H1 (cell line): ENCODE data around the gene KIF26B. TPM values are rescaled to one million over a fixed set of nuclear protein-coding genes. Genes with fewer than 3 reads are reported as not detected.

Source experiments
- CTCF ChIA-PET: fragments of 300-600 bp; sonication (Branson Sonifier 250); formaldehyde crosslinking; loops from one replicate; lab custom pipeline; 2021; ENCODE audit not compliant: partially characterized antibody; lab: Charles Lee
- POLR2A ChIA-PET: fragments of 300-600 bp; sonication (Branson Sonifier 250); formaldehyde crosslinking; loops from one replicate; lab custom pipeline; 2021; ENCODE audit warnings: inconsistent platforms; ENCODE audit not compliant: partially characterized antibody; lab: Charles Lee
- DNase-seq, 2 experiments: peaks; one replicate each; pipeline versions ENCODE4 v3.0.0 to v3.0.0-alpha.2; 2010 to 2022; ENCODE audit warnings: low spot score in 2 of 2, low read depth in 1 of 2, mixed read lengths in 1 of 2
- FAIRE-seq: peaks from 2 replicates; lab custom pipeline; 2011; peaks lifted over from hg19 to GRCh38; lab: Jason Lieb, UNC
- H2AFZ ChIP-seq: 2 replicates; pipeline ENCODE4 v1.8.1; 2012; ENCODE audit warnings: low read length, inconsistent platforms
- H2AK5ac ChIP-seq: 2 replicates; pipeline ENCODE4 v1.6.1; 2013; ENCODE audit warnings: low read depth, low read length
- H2BK120ac ChIP-seq: replicated peaks from 2 replicates; pipeline ENCODE3; 2013; ENCODE audit warnings: low read depth, low read length, inconsistent platforms
- H2BK12ac ChIP-seq: 2 replicates; pipeline ENCODE4 v1.6.1; 2013; ENCODE audit warnings: low read depth, low read length
- H2BK15ac ChIP-seq: 2 replicates; pipeline ENCODE4 v1.6.1; 2013; ENCODE audit warnings: low read length
- H2BK20ac ChIP-seq: 2 replicates; pipeline ENCODE4 v1.6.1; 2013; ENCODE audit warnings: low read length
- H2BK5ac ChIP-seq: 2 replicates; pipeline ENCODE4 v1.6.1; 2013; ENCODE audit warnings: low read depth, low read length
- H3K14ac ChIP-seq: 2 replicates; pipeline ENCODE4 v1.6.1; 2013; ENCODE audit warnings: inconsistent platforms; ENCODE audit not compliant: insufficient read length
- H3K18ac ChIP-seq: 2 replicates; pipeline ENCODE4 v1.6.1; 2013; ENCODE audit warnings: low read length; ENCODE audit errors: extremely low read depth
- H3K23ac ChIP-seq: 2 replicates; pipeline ENCODE4 v1.6.1; 2013; ENCODE audit warnings: inconsistent platforms; ENCODE audit not compliant: insufficient read length
- H3K23me2 ChIP-seq: 2 replicates; pipeline ENCODE4 v1.6.1; 2013; ENCODE audit warnings: low read depth, low read length
- H3K27ac ChIP-seq: 2 replicates; pipeline ENCODE4 v1.6.1; 2011; ENCODE audit warnings: low read depth, low read length, inconsistent platforms
- H3K27me3 ChIP-seq, 4 experiments: replicated peaks in 1 of 4; 1 replicate in 1 of 4; 2 replicates in 3 of 4; pipeline versions ENCODE4 v1.6.1 to v1.8.1; 2011 to 2013; ENCODE audit warnings: low read length in 3 of 4, mild to moderate bottlenecking in 3 of 4, inconsistent platforms in 2 of 4, mixed read lengths in 2 of 4, moderate library complexity in 1 of 4; ENCODE audit not compliant: control insufficient read depth in 3 of 4, insufficient read depth in 3 of 4; ENCODE audit errors: extremely low read depth in 1 of 4
- H3K36me3 ChIP-seq, 4 experiments: 2 replicates each; pipeline versions ENCODE4 v1.6.1 to v1.8.1; 2011 to 2013; ENCODE audit warnings: mild to moderate bottlenecking in 4 of 4, low read length in 3 of 4, moderate library complexity in 2 of 4, control low read depth in 1 of 4, inconsistent platforms in 1 of 4; ENCODE audit not compliant: insufficient read depth in 4 of 4, control insufficient read depth in 2 of 4
- H3K4ac ChIP-seq: replicated peaks from 2 replicates; pipeline ENCODE3; 2013; ENCODE audit warnings: low read length, low read depth, mixed read lengths, inconsistent platforms; ENCODE audit not compliant: insufficient read length
- H3K4me1 ChIP-seq, 4 experiments: replicated peaks in 1 of 4; 1 replicate in 1 of 4; 2 replicates in 3 of 4; pipeline versions ENCODE4 v1.6.1 to v1.8.1; 2011 to 2013; ENCODE audit warnings: low read length in 3 of 4, inconsistent platforms in 2 of 4, mixed read lengths in 1 of 4; ENCODE audit not compliant: insufficient read depth in 4 of 4, control insufficient read depth in 3 of 4
- H3K4me2 ChIP-seq, 2 experiments: 2 replicates each; pipeline versions ENCODE4 v1.6.1 to v1.8.1; 2011 to 2013; ENCODE audit warnings: low read depth in 2 of 2, low read length in 2 of 2, control low read depth in 1 of 2, inconsistent platforms in 1 of 2, mild to moderate bottlenecking in 1 of 2; ENCODE audit not compliant: insufficient read depth in 1 of 2
- H3K4me3 ChIP-seq, 4 experiments: fragments of 200-600, 300-600 bp in 1 of 4; sonication (generic), shearing (Covaris generic), sonication (Bioruptor Twin) in 1 of 4; 2 replicates each; pipeline versions ENCODE4 v1.5.1 to v1.8.1; 2011 to 2016; ENCODE audit warnings: low read length in 4 of 4, low read depth in 3 of 4, control low read depth in 2 of 4, inconsistent platforms in 2 of 4, mild to moderate bottlenecking in 2 of 4, mixed read lengths in 1 of 4, moderate library complexity in 1 of 4; ENCODE audit not compliant: insufficient read depth in 2 of 4; ENCODE audit errors: extremely low read depth in 1 of 4
- H3K56ac ChIP-seq: replicated peaks from 2 replicates; pipeline ENCODE3; 2013; ENCODE audit warnings: low read depth, mild to moderate bottlenecking, mixed read lengths, low read length, inconsistent platforms; ENCODE audit not compliant: insufficient read length
- H3K79me1 ChIP-seq: 2 replicates; pipeline ENCODE4 v1.6.1; 2013; ENCODE audit warnings: low read depth, low read length, control low read depth
- H3K79me2 ChIP-seq, 2 experiments: 2 replicates each; pipeline versions ENCODE4 v1.6.1 to v1.8.1; 2012 to 2013; ENCODE audit warnings: low read length in 2 of 2, mild to moderate bottlenecking in 2 of 2, inconsistent platforms in 1 of 2; ENCODE audit not compliant: insufficient read depth in 2 of 2, control insufficient read depth in 1 of 2
- H3K9ac ChIP-seq, 4 experiments: replicated peaks in 1 of 4; 1 replicate in 1 of 4; 2 replicates in 3 of 4; pipeline versions ENCODE4 v1.6.1 to v1.8.1; 2011 to 2013; ENCODE audit warnings: low read depth in 3 of 4, low read length in 3 of 4, control low read depth in 2 of 4, mild to moderate bottlenecking in 2 of 4, moderate library complexity in 2 of 4, inconsistent platforms in 1 of 4; ENCODE audit errors: extremely low read depth in 1 of 4
- H3K9me3 ChIP-seq, 2 experiments: 2 replicates each; pipeline versions ENCODE4 v1.6.1 to v1.8.1; 2012 to 2013; ENCODE audit warnings: mild to moderate bottlenecking in 2 of 2, moderate library complexity in 2 of 2, control low read depth in 1 of 2, inconsistent platforms in 1 of 2, low read depth in 1 of 2, low read length in 1 of 2, mixed read lengths in 1 of 2; ENCODE audit not compliant: insufficient read depth in 2 of 2
- H4K20me1 ChIP-seq, 2 experiments: replicated peaks in 1 of 2; 2 replicates each; pipeline versions ENCODE3 to v1.8.1; 2011 to 2013; ENCODE audit warnings: inconsistent platforms in 2 of 2, low read length in 2 of 2, mild to moderate bottlenecking in 1 of 2; ENCODE audit not compliant: insufficient read depth in 2 of 2, control insufficient read depth in 1 of 2
- H4K5ac ChIP-seq: 2 replicates; pipeline ENCODE4 v1.6.1; 2013; ENCODE audit warnings: low read length, low read depth, mixed read lengths, inconsistent platforms; ENCODE audit not compliant: insufficient read length
- H4K8ac ChIP-seq: 2 replicates; pipeline ENCODE4 v1.8.0; 2013; ENCODE audit warnings: mild to moderate bottlenecking, moderate library complexity, low read length, inconsistent platforms; ENCODE audit not compliant: insufficient read depth; ENCODE audit errors: extremely low read depth
- H4K91ac ChIP-seq: replicated peaks from 2 replicates; pipeline ENCODE3; 2013; ENCODE audit warnings: low read length, mixed read lengths, inconsistent platforms; ENCODE audit not compliant: insufficient read length
- BACH1 ChIP-seq: IDR thresholded peaks from 2 replicates; pipeline ENCODE4 v1.6.1; 2012; ENCODE audit warnings: low read length, improper control_type of control experiment
- GABPA ChIP-seq: IDR thresholded peaks from 2 replicates; pipeline ENCODE4 v1.6.1; 2011; ENCODE audit warnings: mild to moderate bottlenecking, low read length, moderate library complexity, borderline replicate concordance; ENCODE audit not compliant: insufficient read depth
- MAFK ChIP-seq: IDR thresholded peaks from 2 replicates; pipeline ENCODE4 v1.6.1; 2012; ENCODE audit warnings: low read depth, mild to moderate bottlenecking, improper control_type of control experiment, low read length
- POLR2AphosphoS5 ChIP-seq: IDR thresholded peaks from 2 replicates; pipeline ENCODE4 v1.6.1; 2011; ENCODE audit warnings: low read depth, low read length
- RXRA ChIP-seq: IDR thresholded peaks from 2 replicates; pipeline ENCODE4 v1.6.1; 2011; ENCODE audit warnings: low read depth, mild to moderate bottlenecking, low read length, moderate library complexity; ENCODE audit not compliant: insufficient read depth
- WGBS, 2 experiments: shearing (Covaris generic) in 1 of 2; methylation state at CpG; one replicate each; pipeline versions ENCODE4 v1.1.6 to v1.1.7; 2013 to 2015; ENCODE audit warnings: low lambda C conversion rate in 2 of 2, mixed read lengths in 2 of 2, inconsistent platforms in 1 of 2, low coverage in 1 of 2, missing lambda C conversion rate in 1 of 2; ENCODE audit not compliant: insufficient replicate concordance in 2 of 2, insufficient coverage in 1 of 2, insufficient read length in 1 of 2; ENCODE audit errors: extremely low coverage in 1 of 2, missing lambda C conversion rate in 1 of 2; 5-methylcytosine and 5-hydroxymethylcytosine counted together
- polyA plus RNA-seq, 7 experiments: library from polyadenylated mRNA; depleted of rRNA in 3 of 7; stranded (reverse) in 5 of 7; unstranded in 2 of 7; fragments of >200 nt in 5 of 7; fragments of 200-250 nt in 2 of 7; gene quantifications; 1 replicate in 5 of 7; 2 replicates in 1 of 7; 4 replicates in 1 of 7; pipeline versions ENCODE4 v1.2.1 to v1.2.3, GENCODE V29; 2011 to 2013; ENCODE audit warnings: missing spikeins in 2 of 7, mixed read lengths in 2 of 7
- total RNA-seq: library from RNA; stranded (reverse); fragmentation: NEBNext Ultra II Directional; extraction: Animal tissue kit (Norgen Biotek cat#: 25700); gene quantifications from 2 replicates; pipeline ENCODE4 v1.2.1, GENCODE V29; 2021

Gene KIF26B
- total and polyA plus RNA-seq, 2 of the 8 experiments (the other 6 are each of a cell fraction or from before 2014, with no cell fraction given), result 0.06 to 0.28 TPM

DNA sequence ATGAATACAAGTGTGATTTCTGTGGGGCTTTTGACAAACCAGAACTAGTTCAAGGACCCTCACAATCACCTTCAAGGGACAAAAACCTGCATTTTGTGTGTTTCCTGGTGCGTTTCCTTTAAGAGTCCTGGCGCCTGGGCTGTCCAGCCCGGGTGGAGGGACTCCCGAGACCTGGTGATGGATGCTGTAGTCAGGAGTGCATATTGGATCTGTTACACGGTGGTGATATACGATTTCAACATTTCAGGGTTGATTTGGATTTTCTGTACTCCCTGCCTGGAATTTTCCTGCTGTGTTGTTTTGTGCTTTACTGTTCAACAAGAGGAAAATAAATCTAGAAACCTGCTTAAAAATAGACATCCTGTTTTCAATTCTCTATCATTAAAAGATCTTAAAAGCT is 162.0 kb downstream of the KIF26B start:
- ChIA-PET CTCF (no interaction called here), POLR2A (no interaction called here)
- Histone ChIP-seq H3K36me3 (no peaks in the 10 kb centered on the region), H2BK120ac (no peak overlapping the region), H3K4me2 (no peak overlapping the region), H4K8ac (no peak overlapping the region), H2BK15ac (no peak overlapping the region), H2AK5ac (no peak overlapping the region), H3K9ac (no peak overlapping the region), H3K9me3 (no peaks in the 10 kb centered on the region), H2BK20ac (no peak overlapping the region), H3K56ac (no peak overlapping the region), H3K27me3 (no peaks in the 10 kb centered on the region), H3K27ac (no peak overlapping the region), H4K20me1 (no peaks in the 10 kb centered on the region), H2BK5ac (no peak overlapping the region), H3K4me3 (no peak overlapping the region), H3K79me2 (no peaks in the 10 kb centered on the region), H3K4ac (no peak overlapping the region), H3K79me1 (no peaks in the 10 kb centered on the region), H3K23me2 (no peaks in the 10 kb centered on the region), H2AFZ (no peak overlapping the region), H3K23ac (no peak overlapping the region), H2BK12ac (no peak overlapping the region), H4K5ac (no peak overlapping the region), H3K14ac (no peak overlapping the region), H3K18ac (no peak overlapping the region), H4K91ac (no peak overlapping the region), H3K4me1 (peaks cover 0 to 3% (median under 1%) of the 10 kb centered on the region in 4 experiments; a peak in 2 of 7 replicates)
- FAIRE-seq, result no peak
- DNase-seq, result no peak
- WGBS, 2 experiments, result 88% methylated on average over 6 of the region's 6 CpGs; no CpG with 5 or more reads in 1 of the 2 experiments
- TF ChIP-seq POLR2AphosphoS5 (no peak), BACH1 (no peak), GABPA (no peak), RXRA (no peak), MAFK (no peak)
